Measurements from ENCODE around the gene PLPP1.

The PLPP1 gene

DNA sequence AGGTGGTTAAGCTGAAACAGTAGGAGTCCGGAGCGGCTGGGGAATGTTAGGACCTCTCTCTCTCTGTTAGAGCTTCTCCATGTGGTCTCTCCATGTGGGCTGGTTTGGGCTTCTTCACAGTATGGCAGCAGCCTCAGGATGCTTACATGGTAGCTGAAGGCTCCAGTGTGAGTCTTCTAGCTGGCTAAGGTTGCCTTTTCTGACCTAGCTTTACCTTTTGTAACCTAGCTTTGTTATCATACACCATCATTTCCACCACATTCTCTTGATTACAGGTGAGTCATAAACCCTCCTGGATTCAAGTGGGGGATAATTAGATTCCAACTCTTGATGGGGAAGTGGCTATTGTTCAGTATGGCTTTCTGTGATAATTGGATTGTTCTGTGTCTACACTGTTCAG lies 128.5 kb downstream of the PLPP1 start:
- TF ChIP-seq, protein P1, sequence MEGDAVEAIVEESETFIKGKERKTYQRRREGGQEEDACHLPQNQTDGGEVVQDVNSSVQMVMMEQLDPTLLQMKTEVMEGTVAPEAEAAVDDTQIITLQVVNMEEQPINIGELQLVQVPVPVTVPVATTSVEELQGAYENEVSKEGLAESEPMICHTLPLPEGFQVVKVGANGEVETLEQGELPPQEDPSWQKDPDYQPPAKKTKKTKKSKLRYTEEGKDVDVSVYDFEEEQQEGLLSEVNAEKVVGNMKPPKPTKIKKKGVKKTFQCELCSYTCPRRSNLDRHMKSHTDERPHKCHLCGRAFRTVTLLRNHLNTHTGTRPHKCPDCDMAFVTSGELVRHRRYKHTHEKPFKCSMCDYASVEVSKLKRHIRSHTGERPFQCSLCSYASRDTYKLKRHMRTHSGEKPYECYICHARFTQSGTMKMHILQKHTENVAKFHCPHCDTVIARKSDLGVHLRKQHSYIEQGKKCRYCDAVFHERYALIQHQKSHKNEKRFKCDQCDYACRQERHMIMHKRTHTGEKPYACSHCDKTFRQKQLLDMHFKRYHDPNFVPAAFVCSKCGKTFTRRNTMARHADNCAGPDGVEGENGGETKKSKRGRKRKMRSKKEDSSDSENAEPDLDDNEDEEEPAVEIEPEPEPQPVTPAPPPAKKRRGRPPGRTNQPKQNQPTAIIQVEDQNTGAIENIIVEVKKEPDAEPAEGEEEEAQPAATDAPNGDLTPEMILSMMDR (IDR thresholded peaks at IDR 0.05), result no peak

DNA sequence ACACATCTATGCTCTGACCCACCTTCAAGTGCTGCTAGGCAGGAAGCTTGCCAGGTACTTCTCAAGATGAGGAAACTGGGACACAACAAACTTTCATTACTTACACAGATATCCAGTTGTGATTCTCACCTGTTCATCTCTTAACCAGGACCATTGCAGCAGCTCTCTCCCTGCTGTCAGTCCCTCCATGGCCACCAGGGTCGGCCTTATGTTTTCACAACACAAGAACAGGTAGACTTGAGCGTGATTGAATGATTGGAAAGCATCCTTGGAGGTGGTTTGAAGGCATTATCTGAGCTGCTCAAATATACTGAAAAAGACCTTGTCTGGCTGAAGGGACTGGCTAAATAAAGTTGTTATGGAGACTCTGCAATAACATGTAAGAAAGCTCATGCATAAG lies 132.6 kb downstream of the PLPP1 start:
- Histone ChIP-seq H3K4me1 (ENCODE audit: control insufficient read depth in 1 of 2, insufficient read depth in 1 of 2, low read depth in 1 of 2, low read length in 1 of 2) (no peaks in the 10 kb centered on the region), H3K27ac (no peak overlapping the region), H3K36me3 (peaks cover 69% of the 10 kb centered on the region), H3K9me3 (no peaks in the 10 kb centered on the region), H3K27me3 (no peaks in the 10 kb centered on the region), H3K4me3 (ENCODE audit: low read depth in 1 of 2, low read length in 1 of 2) (no peak overlapping the region)
- TF ChIP-seq, protein P1 (IDR thresholded peaks at IDR 0.05), result no peak

More for the DNA sequence above, 128.5 kb downstream of the PLPP1 start:
- peaks cover 58% of the 10 kb centered on the region for H3K36me3 ChIP-seq
- no peaks in the 10 kb centered on the region for H3K4me1 ChIP-seq (ENCODE audit: control insufficient read depth in 1 of 2, insufficient read depth in 1 of 2, low read depth in 1 of 2, low read length in 1 of 2)
- H3K9me3 ChIP-seq, result no peaks in the 10 kb centered on the region
- H3K27me3 ChIP-seq, result no peaks in the 10 kb centered on the region
- H3K27ac ChIP-seq, result no peak overlapping the region
- no peak overlapping the region for H3K4me3 ChIP-seq (ENCODE audit: low read depth in 1 of 2, low read length in 1 of 2)

DNA sequence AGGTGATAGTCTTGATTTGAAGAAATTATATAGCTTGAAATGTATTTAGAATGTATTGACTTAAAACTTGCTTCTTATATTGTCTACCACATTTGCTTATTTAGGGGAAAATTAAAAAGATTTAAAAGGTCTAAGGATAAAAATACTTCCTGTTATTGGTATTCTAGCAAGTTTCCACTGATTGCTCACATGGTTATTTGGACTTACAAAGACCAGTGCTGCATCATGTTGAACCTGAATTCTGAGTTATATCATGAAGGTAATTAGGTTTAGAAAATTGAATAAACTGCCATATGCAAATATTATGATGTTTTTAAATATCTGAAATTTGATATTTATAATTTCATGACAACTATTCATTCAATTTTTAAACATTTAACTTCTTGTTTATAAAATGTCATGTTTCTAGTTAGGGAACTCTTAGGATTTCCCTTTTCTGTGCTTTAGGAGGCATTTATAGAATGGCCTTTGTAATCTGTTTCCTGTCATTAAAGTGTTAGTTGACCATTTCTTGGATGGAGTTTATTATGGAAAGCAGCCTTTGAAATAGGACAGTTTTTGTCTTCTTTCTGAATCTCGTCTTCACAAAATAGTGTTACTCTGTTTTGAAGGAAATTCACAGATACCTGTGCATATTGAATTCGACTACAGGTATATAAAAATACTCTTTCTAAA lies 141.1 kb downstream of the PLPP1 start:
- H3K9me3 ChIP-seq, result no peaks in the 10 kb centered on the region
- no peaks in the 10 kb centered on the region for H3K4me1 ChIP-seq (ENCODE audit: control insufficient read depth in 1 of 2, insufficient read depth in 1 of 2, low read depth in 1 of 2, low read length in 1 of 2)
- H3K4me3 ChIP-seq (ENCODE audit: low read depth in 1 of 2, low read length in 1 of 2), result no peak overlapping the region
- no peak overlapping the region for H3K27ac ChIP-seq
- peaks cover 32% of the 10 kb centered on the region for H3K36me3 ChIP-seq
- TF ChIP-seq, protein P1 (IDR thresholded peaks at IDR 0.05), result no peak
- H3K27me3 ChIP-seq, result no peaks in the 10 kb centered on the region

DNA sequence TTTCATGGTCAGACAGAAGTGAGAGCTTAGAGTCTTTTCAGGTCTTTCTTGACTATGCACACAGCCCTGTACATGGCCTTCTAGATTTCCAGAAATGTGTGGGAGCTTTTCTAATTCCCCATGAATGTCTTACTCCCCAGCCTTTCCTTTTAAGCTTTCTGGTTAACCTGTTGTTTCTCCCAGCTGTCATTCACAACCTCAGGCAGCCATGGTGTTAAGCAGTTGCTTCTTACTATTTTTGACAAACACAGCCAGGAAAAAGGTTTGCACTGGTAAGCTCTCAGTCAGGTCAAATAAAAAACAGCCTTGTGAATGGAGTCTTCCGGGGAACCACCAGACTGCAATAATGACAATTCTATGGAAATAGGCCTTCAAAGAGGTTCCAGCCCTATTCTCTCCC lies 142.1 kb downstream of the PLPP1 start:
- TF ChIP-seq, protein P1 (IDR thresholded peaks at IDR 0.05), result no peak
- Histone ChIP-seq H3K27me3 (no peaks in the 10 kb centered on the region), H3K27ac (no peak overlapping the region), H3K4me3 (ENCODE audit: low read depth in 1 of 2, low read length in 1 of 2) (no peak overlapping the region), H3K9me3 (no peaks in the 10 kb centered on the region), H3K36me3 (peaks cover 38% of the 10 kb centered on the region), H3K4me1 (ENCODE audit: control insufficient read depth in 1 of 2, insufficient read depth in 1 of 2, low read depth in 1 of 2, low read length in 1 of 2) (no peaks in the 10 kb centered on the region)

DNA sequence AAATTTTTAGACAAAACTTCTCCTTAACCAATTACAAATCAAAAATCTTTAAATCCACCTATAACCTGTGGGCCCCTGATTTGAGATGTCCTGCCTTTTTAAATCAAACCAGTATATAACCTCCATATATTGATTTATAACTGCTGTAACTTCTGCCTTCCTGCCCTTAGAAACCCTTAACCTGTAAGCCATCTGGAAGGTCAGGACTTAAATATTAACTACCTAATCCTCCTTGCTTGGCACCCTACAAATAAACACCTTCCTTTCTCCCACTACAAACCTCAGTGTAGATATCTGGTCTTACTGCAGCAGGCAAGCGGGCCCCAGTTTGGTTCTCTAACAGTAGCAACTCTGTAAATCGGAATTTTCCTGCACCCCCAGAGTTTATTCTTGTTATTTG lies 143.1 kb downstream of the PLPP1 start:
- Histone ChIP-seq H3K27me3 (no peaks in the 10 kb centered on the region), H3K9me3 (no peaks in the 10 kb centered on the region), H3K4me3 (ENCODE audit: low read depth in 1 of 2, low read length in 1 of 2) (no peak overlapping the region), H3K27ac (no peak overlapping the region), H3K36me3 (peaks cover 41% of the 10 kb centered on the region), H3K4me1 (ENCODE audit: control insufficient read depth in 1 of 2, insufficient read depth in 1 of 2, low read depth in 1 of 2, low read length in 1 of 2) (no peaks in the 10 kb centered on the region)
- TF ChIP-seq, protein P1 (IDR thresholded peaks at IDR 0.05), result no peak
